Neural progenitor cell (in vitro differentiated cells): ENCODE measurements around the gene RNF133. TPM values are rescaled to one million over a fixed set of nuclear protein-coding genes. Genes with fewer than 3 reads are reported as not detected.

Experiments
- DNase-seq: peaks from one replicate; pipeline ENCODE4 v3.0.0-alpha.2; 2016; ENCODE audit warnings: low spot score
- H2AFZ ChIP-seq: fragments of 200-600 bp; sonication (generic); replicated peaks from 2 replicates; pipeline ENCODE4 v1.6.1; 2016; ENCODE audit warnings: antibody characterized with exemption
- H3F3A ChIP-seq: fragments of 200-600 bp; sonication (generic); 2 replicates; pipeline ENCODE4 v1.6.1; 2016; ENCODE audit warnings: antibody characterized with exemption, low read depth
- H3K27ac ChIP-seq: fragments of 200-600 bp; sonication (generic); 2 replicates; pipeline ENCODE4 v1.5.1; 2016; ENCODE audit warnings: mild to moderate bottlenecking
- H3K27me3 ChIP-seq: fragments of 200-600 bp; sonication (generic); 2 replicates; pipeline ENCODE4 v1.6.1; 2016; ENCODE audit warnings: mild to moderate bottlenecking, moderate library complexity
- H3K36me3 ChIP-seq: fragments of 200-600 bp; sonication (generic); 2 replicates; pipeline ENCODE4 v1.5.1; 2016
- H3K4me1 ChIP-seq: fragments of 200-600 bp; sonication (generic); 2 replicates; pipeline ENCODE4 v1.6.1; 2016; ENCODE audit warnings: mixed run types
- H3K4me2 ChIP-seq: fragments of 200-600 bp; sonication (generic); 2 replicates; pipeline ENCODE4 v1.6.1; 2016
- H3K4me3 ChIP-seq: fragments of 200-600 bp; sonication (generic); 2 replicates; pipeline ENCODE4 v1.5.1; 2016
- H3K79me2 ChIP-seq: fragments of 200-600 bp; sonication (generic); 2 replicates; pipeline ENCODE4 v1.6.1; 2016; ENCODE audit warnings: low read depth
- H3K9ac ChIP-seq: fragments of 200-600 bp; sonication (generic); 2 replicates; pipeline ENCODE4 v1.6.1; 2016
- H3K9me3 ChIP-seq: fragments of 200-600 bp; sonication (generic); 2 replicates; pipeline ENCODE4 v1.5.1; 2016; ENCODE audit warnings: low read depth
- H4K20me1 ChIP-seq: fragments of 200-600 bp; sonication (generic); 2 replicates; pipeline ENCODE4 v1.6.1; 2016; ENCODE audit warnings: low read depth
- H3K27ac Mint-ChIP-seq: 3 replicates; pipeline ENCODE4 v1.8.0; 2021; ENCODE audit warnings: mixed read lengths
- H3K27me3 Mint-ChIP-seq: 2 replicates; pipeline ENCODE4 v1.8.0; 2022; ENCODE audit warnings: low read depth, mild to moderate bottlenecking, inconsistent platforms, moderate library complexity, mixed read lengths; ENCODE audit not compliant: insufficient read depth
- H3K36me3 Mint-ChIP-seq: 3 replicates; pipeline ENCODE4 v1.8.0; 2021; ENCODE audit warnings: mixed read lengths
- H3K4me1 Mint-ChIP-seq: 3 replicates; pipeline ENCODE4 v1.8.0; 2021; ENCODE audit warnings: mixed read lengths
- H3K4me3 Mint-ChIP-seq: 3 replicates; pipeline ENCODE4 v1.8.0; 2021; ENCODE audit warnings: mild to moderate bottlenecking, moderate library complexity, mixed read lengths
- H3K9me3 Mint-ChIP-seq: 3 replicates; pipeline ENCODE4 v1.8.0; 2020; ENCODE audit warnings: mixed read lengths
- EZH2 ChIP-seq: fragments of 200-600 bp; sonication (generic); IDR thresholded peaks from 2 replicates; pipeline ENCODE4 v1.6.1; 2017; ENCODE audit warnings: antibody characterized with exemption, mild to moderate bottlenecking, moderate library complexity
- EZH2phosphoT487 ChIP-seq: fragments of 200-600 bp; sonication (generic); IDR thresholded peaks from 2 replicates; pipeline ENCODE4 v1.6.1; 2017; ENCODE audit warnings: antibody characterized with exemption
- total RNA-seq: library from RNA; depleted of rRNA; stranded (reverse); fragments of >200 nt; gene quantifications from 2 replicates; pipeline ENCODE4 v1.2.3, GENCODE V29; 2015; ENCODE audit warnings: low replicate concordance
- TF ChIP-seq, protein P1 (sequence below): fragments of 200-600 bp; sonication (generic); IDR thresholded peaks from 2 replicates; pipeline ENCODE4 v1.5.1; 2017; ENCODE audit warnings: antibody characterized with exemption, mild to moderate bottlenecking

The RNF133 gene, protein sequence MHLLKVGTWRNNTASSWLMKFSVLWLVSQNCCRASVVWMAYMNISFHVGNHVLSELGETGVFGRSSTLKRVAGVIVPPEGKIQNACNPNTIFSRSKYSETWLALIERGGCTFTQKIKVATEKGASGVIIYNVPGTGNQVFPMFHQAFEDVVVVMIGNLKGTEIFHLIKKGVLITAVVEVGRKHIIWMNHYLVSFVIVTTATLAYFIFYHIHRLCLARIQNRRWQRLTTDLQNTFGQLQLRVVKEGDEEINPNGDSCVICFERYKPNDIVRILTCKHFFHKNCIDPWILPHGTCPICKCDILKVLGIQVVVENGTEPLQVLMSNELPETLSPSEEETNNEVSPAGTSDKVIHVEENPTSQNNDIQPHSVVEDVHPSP
- 0.09 and 0.53 TPM in 2 replicates for total RNA-seq

DNA sequence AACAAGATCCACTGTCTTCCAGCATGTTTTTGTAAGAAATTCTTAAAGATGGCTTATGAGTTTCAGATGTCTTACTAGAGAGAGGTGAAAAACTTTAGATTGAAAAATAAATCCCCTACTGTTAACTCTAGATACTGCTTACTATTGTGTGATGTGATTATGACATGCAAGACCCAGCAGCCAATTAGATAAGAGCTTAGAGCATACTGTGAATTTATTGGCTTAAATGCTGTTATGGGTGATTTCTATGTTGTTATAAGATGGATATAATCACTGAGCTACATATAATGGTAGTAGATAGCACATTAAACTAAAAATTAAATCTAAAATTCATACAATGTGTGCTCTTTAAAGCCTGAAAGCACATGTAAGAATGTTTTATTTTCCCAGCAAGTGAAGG lies at the start of gene RNF133:
RNF133 (minus strand) TSS at position 101 of the 400 bp plus-strand sequence. CDS start 199 bp downstream, outside the sequence.
- Histone ChIP-seq H3K36me3 (no peaks in the 10 kb centered on the region), H2AFZ (no peak within 1 kb of the TSS), H3K79me2 (no peaks in the 10 kb centered on the region), H3K9ac (no peak within 1 kb of the TSS), H3K4me1 (peaks cover 28% of the 10 kb centered on the region), H3K4me3 (no peak within 1 kb of the TSS), H3K27ac (no peak within 1 kb of the TSS), H3K27me3 (no peaks in the 10 kb centered on the region), H3F3A (peaks cover 5% of the 10 kb centered on the region), H3K4me2 (no peak within 1 kb of the TSS), H3K9me3 (no peaks in the 10 kb centered on the region), H4K20me1 (no peaks in the 10 kb centered on the region)
- Mint-ChIP-seq H3K27ac (no peak within 1 kb of the TSS), H3K4me1 (peaks cover 20% of the 10 kb centered on the region), H3K36me3 (peaks cover 6% of the 10 kb centered on the region), H3K4me3 (no peak within 1 kb of the TSS), H3K9me3 (no peaks in the 10 kb centered on the region), H3K27me3 (no peaks in the 10 kb centered on the region)
- no peak for TF ChIP-seq EZH2phosphoT487
- TF ChIP-seq, protein P1, sequence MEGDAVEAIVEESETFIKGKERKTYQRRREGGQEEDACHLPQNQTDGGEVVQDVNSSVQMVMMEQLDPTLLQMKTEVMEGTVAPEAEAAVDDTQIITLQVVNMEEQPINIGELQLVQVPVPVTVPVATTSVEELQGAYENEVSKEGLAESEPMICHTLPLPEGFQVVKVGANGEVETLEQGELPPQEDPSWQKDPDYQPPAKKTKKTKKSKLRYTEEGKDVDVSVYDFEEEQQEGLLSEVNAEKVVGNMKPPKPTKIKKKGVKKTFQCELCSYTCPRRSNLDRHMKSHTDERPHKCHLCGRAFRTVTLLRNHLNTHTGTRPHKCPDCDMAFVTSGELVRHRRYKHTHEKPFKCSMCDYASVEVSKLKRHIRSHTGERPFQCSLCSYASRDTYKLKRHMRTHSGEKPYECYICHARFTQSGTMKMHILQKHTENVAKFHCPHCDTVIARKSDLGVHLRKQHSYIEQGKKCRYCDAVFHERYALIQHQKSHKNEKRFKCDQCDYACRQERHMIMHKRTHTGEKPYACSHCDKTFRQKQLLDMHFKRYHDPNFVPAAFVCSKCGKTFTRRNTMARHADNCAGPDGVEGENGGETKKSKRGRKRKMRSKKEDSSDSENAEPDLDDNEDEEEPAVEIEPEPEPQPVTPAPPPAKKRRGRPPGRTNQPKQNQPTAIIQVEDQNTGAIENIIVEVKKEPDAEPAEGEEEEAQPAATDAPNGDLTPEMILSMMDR: no peak
- no peak for TF ChIP-seq EZH2
- DNase-seq: no peak

DNA sequence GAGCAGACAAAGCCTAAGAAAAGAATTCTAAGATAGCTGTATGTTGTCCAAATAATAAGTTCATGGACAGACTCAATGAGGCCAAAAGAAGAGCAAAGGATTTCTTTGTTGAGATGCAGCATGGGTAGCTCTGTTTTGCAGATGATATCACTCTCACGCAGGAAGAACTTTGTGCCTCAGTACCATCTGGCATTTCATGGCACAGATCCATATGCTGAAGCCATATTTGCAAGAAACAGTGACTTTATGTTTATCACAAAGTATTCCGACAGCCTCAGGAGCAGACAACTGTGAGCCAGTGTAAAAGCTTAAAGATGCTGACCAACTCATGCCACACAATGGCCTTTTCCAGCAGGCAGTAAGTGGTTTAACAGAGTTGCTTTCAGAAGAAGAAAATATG lies 49.3 kb upstream of the RNF133 start:
- no peak for DNase-seq
- Histone ChIP-seq H3F3A (peaks cover 35% of the 10 kb centered on the region), H3K27me3 (no peaks in the 10 kb centered on the region), H3K9me3 (no peaks in the 10 kb centered on the region), H3K9ac (no peak overlapping the region), H2AFZ (no peak overlapping the region), H3K4me2 (no peak overlapping the region), H3K79me2 (no peaks in the 10 kb centered on the region), H3K36me3 (no peaks in the 10 kb centered on the region), H3K4me1 (peaks cover 66% of the 10 kb centered on the region), H3K4me3 (no peak overlapping the region), H3K27ac (no peak overlapping the region), H4K20me1 (no peaks in the 10 kb centered on the region)
- no peak for TF ChIP-seq EZH2phosphoT487
- TF ChIP-seq, protein P1: no peak
- TF ChIP-seq EZH2: no peak
- Mint-ChIP-seq H3K27me3 (no peaks in the 10 kb centered on the region), H3K4me1 (peaks cover 54% of the 10 kb centered on the region), H3K9me3 (no peaks in the 10 kb centered on the region), H3K27ac (no peak overlapping the region), H3K4me3 (no peak overlapping the region), H3K36me3 (peaks cover 3% of the 10 kb centered on the region)

DNA sequence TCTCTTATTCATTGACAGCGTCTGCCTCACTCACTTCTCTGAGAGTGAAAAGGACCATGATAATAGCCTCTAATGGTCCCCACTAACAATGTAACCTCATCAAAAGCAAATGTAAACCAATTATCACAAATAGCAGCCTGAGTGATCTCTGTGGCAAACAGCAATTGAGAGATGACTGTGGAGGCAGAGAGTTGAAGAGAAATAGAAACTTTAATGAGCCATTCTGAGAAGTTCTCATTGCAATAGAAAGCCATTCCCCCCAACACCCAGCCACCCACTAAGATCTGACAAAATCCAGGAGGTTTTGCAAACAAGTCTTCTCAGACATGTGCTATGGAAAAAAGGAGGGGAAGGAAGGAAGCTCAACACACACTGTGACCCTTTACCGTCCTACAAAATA lies 48.0 kb upstream of the RNF133 start:
- Histone ChIP-seq H2AFZ (no peak overlapping the region), H3K79me2 (no peaks in the 10 kb centered on the region), H3K9ac (no peak overlapping the region), H4K20me1 (no peaks in the 10 kb centered on the region), H3K4me3 (no peak overlapping the region), H3K36me3 (no peaks in the 10 kb centered on the region), H3K4me1 (peaks cover 71% of the 10 kb centered on the region), H3F3A (peaks cover 35% of the 10 kb centered on the region), H3K27ac (no peak overlapping the region), H3K27me3 (no peaks in the 10 kb centered on the region), H3K4me2 (peak overlapping the region; percentile 35), H3K9me3 (no peaks in the 10 kb centered on the region)
- peaks cover 3% of the 10 kb centered on the region for H3K36me3 Mint-ChIP-seq
- H3K27me3 Mint-ChIP-seq: no peaks in the 10 kb centered on the region
- no peaks in the 10 kb centered on the region for H3K9me3 Mint-ChIP-seq
- peaks cover 63% of the 10 kb centered on the region for H3K4me1 Mint-ChIP-seq
- H3K4me3 Mint-ChIP-seq: no peak overlapping the region
- TF ChIP-seq EZH2phosphoT487 (no peak), EZH2 (no peak)
- TF ChIP-seq, protein P1: no peak
- no peak overlapping the region for H3K27ac Mint-ChIP-seq
- no peak for DNase-seq
